Bronchial epithelial cell (primary cell): ENCODE measurements around the gene MAP3K20. TPM values are rescaled to one million over a fixed set of nuclear protein-coding genes. Genes with fewer than 3 reads are reported as not detected.

Experiments
- DNase-seq: peaks from one replicate; pipeline ENCODE4 v3.0.0-alpha.2; 2010; ENCODE audit warnings: low read depth
- FAIRE-seq: peaks from 2 replicates; lab custom pipeline; 2011; peaks lifted over from hg19 to GRCh38; lab: Jason Lieb, UNC
- H3K27me3 ChIP-seq: 2 replicates; pipeline ENCODE4 v1.5.1; 2011; ENCODE audit warnings: low read length; ENCODE audit not compliant: control insufficient read depth, insufficient read depth
- H3K36me3 ChIP-seq: 2 replicates; pipeline ENCODE4 v1.5.1; 2011; ENCODE audit warnings: low read length; ENCODE audit not compliant: control insufficient read depth, insufficient read depth
- H3K4me3 ChIP-seq: 2 replicates; pipeline ENCODE4 v1.5.1; 2011; ENCODE audit warnings: mild to moderate bottlenecking, low read depth, low read length, control low read depth
- CTCF ChIP-seq: IDR thresholded peaks from 2 replicates; pipeline ENCODE4 v1.5.1; 2011; ENCODE audit warnings: mild to moderate bottlenecking, moderate library complexity, low read length, control low read depth, inconsistent platforms; ENCODE audit not compliant: insufficient read depth, severe bottlenecking
- total RNA-seq: library from RNA; depleted of rRNA; stranded (reverse); fragments of >200 nt; gene quantifications from 2 replicates; pipeline ENCODE4 v1.2.1, GENCODE V29; 2014

Gene MAP3K20
- total RNA-seq, 1 donor from 2014 or later, result 43.2 TPM

GRCh38 chr2:173054466-173054865 lies 21.2 kb upstream of the MAP3K20 start:
- FAIRE-seq, result no peak
- no peaks in the 10 kb centered on the region for H3K36me3 ChIP-seq
- no peaks in the 10 kb centered on the region for H3K27me3 ChIP-seq
- TF ChIP-seq CTCF, result no peak
- H3K4me3 ChIP-seq, result no peak overlapping the region
- DNase-seq, result peak; percentile 28

GRCh38 chr2:173056705-173057364 lies 18.8 kb upstream of the MAP3K20 start:
- Histone ChIP-seq H3K36me3 (no peaks in the 10 kb centered on the region), H3K4me3 (no peak overlapping the region), H3K27me3 (no peaks in the 10 kb centered on the region)
- no peak for DNase-seq
- no peak for FAIRE-seq
- TF ChIP-seq CTCF, result no peak

GRCh38 chr2:173058097-173058496 lies 17.5 kb upstream of the MAP3K20 start:
- Histone ChIP-seq H3K36me3 (no peaks in the 10 kb centered on the region), H3K4me3 (no peak overlapping the region), H3K27me3 (no peaks in the 10 kb centered on the region)
- FAIRE-seq (no peak), DNase-seq (no peak)
- TF ChIP-seq CTCF, result no peak

- DNase-seq, result no peak
- Histone ChIP-seq H3K27me3 (no peaks in the 10 kb centered on the region), H3K36me3 (no peaks in the 10 kb centered on the region), H3K4me3 (no peak overlapping the region)
- no peak for TF ChIP-seq CTCF
- no peak for FAIRE-seq
These were observed 17.0 kb upstream of the MAP3K20 start for GRCh38 chr2:173058673-173059072.

- Histone ChIP-seq H3K27me3 (no peaks in the 10 kb centered on the region), H3K4me3 (no peak overlapping the region), H3K36me3 (no peaks in the 10 kb centered on the region)
- FAIRE-seq, result no peak
- no peak for DNase-seq
- no peak for TF ChIP-seq CTCF
These were observed 16.4 kb upstream of the MAP3K20 start for GRCh38 chr2:173059292-173059691.

GRCh38 chr2:173059971-173060461 lies 15.6 kb upstream of the MAP3K20 start:
- Histone ChIP-seq H3K4me3 (no peak overlapping the region), H3K36me3 (no peaks in the 10 kb centered on the region), H3K27me3 (no peaks in the 10 kb centered on the region)
- no peak for TF ChIP-seq CTCF
- DNase-seq, result peak; percentile 47
- FAIRE-seq, result no peak
